Left renal pelvis (tissue), 4 donors: Measurements from ENCODE around the gene LRSAM1. TPM values are rescaled to one million over a fixed set of nuclear protein-coding genes. Genes with fewer than 3 reads are reported as not detected.

Experiments used
- DNase-seq, 4 donors: peaks; one replicate each; pipeline ENCODE4 v3.0.0-alpha.2; 2013; ENCODE audit warnings: low read depth in 4 of 4, low spot score in 3 of 4
- polyA plus RNA-seq, 4 donors: library from polyadenylated mRNA; unstranded; fragments of 120-200 nt; gene quantifications; one replicate each; pipeline ENCODE4 v1.2.1, GENCODE V29; 2013; ENCODE audit not compliant: insufficient read length in 4 of 4

Gene LRSAM1
- polyA plus RNA-seq, result 10 to 100 TPM; 14.2 to 21.1 (median 16.9) TPM

DNA sequence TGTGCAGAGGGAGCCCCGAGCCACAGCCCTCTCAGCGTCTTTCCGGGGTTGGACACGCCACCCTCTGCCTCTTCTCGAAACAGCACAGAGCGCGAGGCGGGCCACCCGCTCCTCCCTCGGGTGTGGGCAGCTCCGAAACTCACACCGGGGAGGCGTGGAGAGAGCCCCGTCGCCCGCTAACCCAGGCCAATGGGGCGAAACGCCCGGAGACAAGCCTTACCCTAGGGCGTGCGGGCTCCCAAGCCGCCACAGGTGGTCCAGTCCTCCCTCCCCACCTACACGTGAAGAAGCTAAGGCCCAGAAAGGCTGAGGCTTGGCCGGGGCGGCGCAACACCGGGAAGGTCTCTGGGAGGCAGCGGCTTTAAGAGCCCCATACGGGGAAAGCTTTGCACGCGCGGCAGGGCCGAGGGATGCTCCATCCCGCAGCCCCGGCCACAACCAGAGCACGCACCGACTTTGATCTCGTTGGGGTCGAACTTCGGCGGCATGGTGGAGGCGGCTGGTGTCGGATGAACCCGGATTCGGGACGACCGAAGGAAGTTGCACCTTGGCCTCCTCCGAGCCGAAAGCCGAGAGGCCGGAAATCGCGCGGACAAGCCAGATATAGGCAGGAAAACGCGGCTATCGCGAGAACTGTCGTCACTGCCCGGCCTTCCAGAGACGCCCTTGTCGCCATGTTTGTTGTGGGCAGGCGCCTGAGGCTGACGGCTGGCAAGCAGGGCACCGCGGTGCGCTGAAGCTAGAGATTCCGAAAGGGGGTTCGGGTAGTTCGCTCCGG, at the start of gene LRSAM1, which contains the start of gene RPL12:
Gene LRSAM1 (plus strand): TSS at position 681 of the 778 bp plus-strand sequence. CDS start 3,018 bp downstream, outside the sequence.
Gene RPL12 (minus strand): TSS at position 577 of the 778 bp plus-strand sequence. CDS start 89 bp downstream, at position 488.
- DNase-seq, result peak; percentile 93 to 95 (median 94)

DNA sequence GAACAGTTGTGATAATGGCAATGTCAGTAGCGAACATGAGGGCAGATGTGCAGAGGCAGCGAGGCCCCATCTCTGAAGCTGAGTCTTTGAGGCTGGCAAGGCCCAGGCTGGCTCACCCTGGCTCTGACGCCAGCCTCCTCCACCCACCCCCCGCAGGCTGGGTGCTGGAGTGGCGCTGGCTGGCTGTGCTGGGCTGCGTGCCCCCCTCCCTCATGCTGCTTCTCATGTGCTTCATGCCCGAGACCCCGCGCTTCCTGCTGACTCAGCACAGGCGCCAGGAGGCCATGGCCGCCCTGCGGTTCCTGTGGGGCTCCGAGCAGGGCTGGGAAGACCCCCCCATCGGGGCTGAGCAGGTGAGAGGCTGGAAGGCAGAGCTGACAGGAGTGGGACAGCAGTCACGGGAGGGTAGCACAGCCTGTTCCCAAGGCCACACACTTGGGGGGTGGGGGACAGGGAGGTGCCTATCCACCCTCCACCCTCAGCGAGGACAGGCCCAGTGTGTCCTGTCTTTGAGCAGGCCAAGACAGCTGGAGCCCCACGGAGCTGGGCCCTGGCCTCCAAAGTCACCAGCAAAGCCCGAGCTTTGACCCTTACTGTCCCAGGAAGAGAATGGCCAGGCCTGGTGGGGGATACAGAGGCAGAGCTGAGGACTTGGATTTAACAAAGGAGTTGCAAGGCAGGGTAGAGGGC, 48.8 kb upstream of the LRSAM1 start:
- no peak for DNase-seq

DNA sequence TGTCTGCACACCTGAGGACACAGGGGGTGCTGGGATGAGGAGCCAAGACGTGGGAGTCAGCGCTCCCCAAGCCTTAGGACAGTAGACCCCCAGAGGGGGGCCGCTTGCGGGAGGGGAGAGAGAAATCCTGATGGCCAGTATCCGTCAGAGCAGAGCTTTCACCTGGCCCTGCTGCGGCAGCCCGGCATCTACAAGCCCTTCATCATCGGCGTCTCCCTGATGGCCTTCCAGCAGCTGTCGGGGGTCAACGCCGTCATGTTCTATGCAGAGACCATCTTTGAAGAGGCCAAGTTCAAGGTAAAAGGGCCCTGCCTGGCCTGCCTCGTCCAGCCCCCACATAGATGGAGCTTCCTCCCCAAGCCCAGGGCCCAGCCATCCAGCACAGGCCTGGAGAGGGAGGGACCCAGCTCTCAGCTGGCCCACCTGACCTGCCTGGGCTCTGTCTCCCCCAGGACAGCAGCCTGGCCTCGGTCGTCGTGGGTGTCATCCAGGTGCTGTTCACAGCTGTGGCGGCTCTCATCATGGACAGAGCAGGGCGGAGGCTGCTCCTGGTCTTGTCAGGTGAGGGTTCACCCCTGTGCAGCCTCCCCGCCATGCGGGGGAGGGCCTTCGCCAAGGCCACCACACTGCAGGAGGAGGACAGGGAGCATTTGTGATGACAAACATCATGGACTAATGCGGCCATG, 47.7 kb upstream of the LRSAM1 start:
- DNase-seq, result no peak

GRCh38 chr9:127404631-127405030, 46.7 kb upstream of the LRSAM1 start:
- no peak for DNase-seq

GRCh38 chr9:127405344-127406125, 45.8 kb upstream of the LRSAM1 start:
- no peak for DNase-seq

- DNase-seq, result no peak
Observed at GRCh38 chr9:127406799-127407491, 44.4 kb upstream of the LRSAM1 start.

DNA sequence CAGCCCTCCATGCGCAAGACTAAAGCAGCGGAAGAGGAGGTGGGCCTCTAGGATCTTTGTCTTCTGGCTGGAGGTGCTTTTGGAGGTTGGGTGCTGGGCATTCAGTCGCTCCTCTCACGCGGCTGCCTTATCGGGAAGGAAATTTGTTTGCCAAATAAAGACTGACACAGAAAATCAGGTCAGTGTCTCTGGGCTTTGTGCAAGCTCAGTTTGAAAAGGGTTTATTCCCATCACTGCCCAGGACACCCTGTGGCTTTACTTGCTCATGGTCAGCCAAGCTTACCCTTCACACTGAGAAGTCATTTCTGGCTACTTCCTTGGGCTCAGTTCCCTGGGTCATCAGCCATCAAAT, 43.8 kb upstream of the LRSAM1 start:
- no peak for DNase-seq

DNA sequence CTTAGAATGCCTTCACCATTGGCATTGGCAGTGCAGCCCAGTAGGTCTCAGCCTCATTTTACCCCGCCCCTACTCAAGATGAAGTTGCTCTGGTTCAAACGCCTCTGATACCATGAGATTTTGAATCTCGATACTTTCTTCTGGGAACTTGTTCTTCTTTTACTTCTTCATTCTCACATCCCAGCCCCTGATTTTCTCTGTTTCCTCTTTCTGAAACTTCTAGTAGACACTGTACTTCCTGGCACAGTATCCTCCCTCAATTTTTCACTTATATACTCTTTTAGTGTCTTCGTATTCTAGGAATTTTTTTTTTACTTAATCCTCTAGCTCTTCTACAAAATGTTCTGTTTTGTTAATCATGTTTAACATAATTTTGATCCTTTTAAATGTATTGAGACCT, 40.2 kb upstream of the LRSAM1 start:
- DNase-seq, result no peak

- no peak for DNase-seq
Observed at GRCh38 chr9:127415141-127415540, 36.2 kb upstream of the LRSAM1 start.

- no peak for DNase-seq
Observed at GRCh38 chr9:127415657-127416056, 35.7 kb upstream of the LRSAM1 start.

GRCh38 chr9:127417131-127418036, 33.9 kb upstream of the LRSAM1 start:
- no peak for DNase-seq

DNA sequence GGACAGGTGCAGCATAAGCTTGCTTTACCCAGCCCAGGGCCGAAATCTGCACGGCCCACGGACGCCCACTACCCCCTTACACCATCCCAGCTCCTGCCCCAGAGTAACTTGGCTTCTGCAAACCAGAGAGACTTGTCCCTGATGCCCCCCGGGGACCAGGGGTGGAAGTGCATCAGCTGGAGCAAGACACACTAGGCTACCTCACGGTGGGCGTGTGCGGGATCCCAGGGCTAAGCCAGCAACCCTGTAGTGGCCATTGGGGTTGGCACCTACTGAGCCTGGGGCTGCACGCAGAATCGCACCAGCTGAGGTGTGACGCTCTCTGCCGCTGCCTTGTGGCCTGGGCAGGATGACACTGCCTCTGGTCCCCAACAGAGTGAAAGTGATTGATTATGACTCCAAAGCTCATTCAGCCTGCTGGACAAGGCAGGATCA, 33.3 kb upstream of the LRSAM1 start:
- no peak for DNase-seq

DNA sequence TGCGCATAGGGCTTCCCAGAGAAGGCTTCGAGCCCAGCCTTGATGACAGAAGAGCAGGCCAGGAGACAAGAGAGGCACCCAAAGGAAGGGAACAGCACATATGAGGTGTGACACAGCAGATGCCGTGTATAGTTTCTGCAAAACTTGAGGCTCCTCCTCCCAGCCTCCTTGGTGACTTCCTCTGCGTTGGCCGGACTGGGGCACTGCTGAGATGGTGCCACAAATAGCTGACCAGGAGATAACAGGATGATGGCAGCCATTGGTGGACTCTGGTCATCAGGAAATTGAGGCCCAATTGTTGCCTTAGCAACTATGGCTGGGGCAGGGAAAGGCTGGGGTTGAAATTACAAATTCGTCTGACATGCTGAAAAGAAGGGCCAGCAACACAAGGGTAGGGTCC, 32.0 kb upstream of the LRSAM1 start:
- no peak for DNase-seq

DNA sequence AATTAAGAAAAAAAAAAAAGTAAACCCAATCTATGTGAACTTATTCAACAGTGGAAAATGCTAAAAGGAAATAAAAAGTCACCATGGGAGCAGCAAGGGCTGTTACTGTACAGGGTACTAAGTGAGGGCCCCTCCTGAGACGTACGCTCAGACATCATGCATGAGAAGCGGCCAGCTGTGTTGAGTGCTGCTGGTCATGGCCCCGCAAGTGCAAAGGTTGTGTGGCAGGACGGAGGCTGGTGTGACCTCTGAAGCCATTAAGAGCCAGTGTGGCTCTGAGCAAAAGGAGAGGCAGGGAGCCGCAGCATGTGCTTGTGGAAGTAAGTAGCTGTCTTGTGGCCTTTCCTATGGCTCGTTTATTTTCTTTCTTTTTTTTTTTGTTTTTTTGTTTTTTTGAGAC, 30.3 kb upstream of the LRSAM1 start:
- DNase-seq, result no peak

- no peak for DNase-seq
Observed at GRCh38 chr9:127422133-127422782, 29.1 kb upstream of the LRSAM1 start.

GRCh38 chr9:127422787-127423186, 28.5 kb upstream of the LRSAM1 start:
- no peak for DNase-seq

DNA sequence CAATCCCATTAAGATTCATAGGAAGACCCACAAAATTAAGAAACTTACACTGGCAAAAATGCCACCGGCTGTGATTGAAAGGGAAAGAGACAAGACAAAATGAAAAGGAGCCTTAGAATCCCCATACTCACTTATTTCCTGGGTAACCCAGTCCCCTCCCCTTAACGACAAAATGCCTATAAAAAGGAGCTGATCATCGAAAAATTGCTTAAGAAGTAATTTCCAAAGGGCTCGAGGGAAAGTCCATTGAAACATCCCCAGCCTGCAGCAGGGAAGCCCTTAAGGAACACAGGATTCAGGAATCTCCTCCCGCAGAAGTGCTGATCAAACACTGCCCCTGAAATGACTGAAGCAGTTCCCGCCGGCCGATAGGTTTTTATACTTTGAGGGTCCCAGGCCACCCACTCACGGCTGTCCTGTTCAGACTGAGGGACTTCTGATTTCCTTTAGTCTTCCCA, 27.8 kb upstream of the LRSAM1 start:
- no peak for DNase-seq

GRCh38 chr9:127423934-127424675, 27.2 kb upstream of the LRSAM1 start, which contains the start of gene ZNF79:
Gene ZNF79, plus strand, starts transcription at chr9:127424382. Its CDS starts 406 bp downstream, at chr9:127424788.
- peak; percentile 82 to 87 (median 85) for DNase-seq
